22Rv1 (cell line): ENCODE data around the gene LYPD4.
A peak's percentile ranks its signal among the peaks of the same experiment; 100 is the strongest.

Experiments used
- H3K27ac ChIP-seq: fragments of 450-650 bp; 2 replicates; pipeline ENCODE4 v1.5.1; 2017
- CTCF ChIP-seq: fragments of 450-650 bp; IDR thresholded peaks from 2 replicates; pipeline ENCODE4 v1.5.1; 2017; ENCODE audit warnings: mild to moderate bottlenecking
- ZFX ChIP-seq: fragments of 450-650 bp; IDR thresholded peaks from 2 replicates; pipeline ENCODE4 v1.6.1; 2017; ENCODE audit warnings: antibody characterized with exemption, borderline replicate concordance

Gene LYPD4

GRCh38 chr19:41821003-41821735, 23.3 kb downstream of the LYPD4 start:
- no peak for TF ChIP-seq ZFX
- TF ChIP-seq CTCF: peak; percentile 78
- no peak overlapping the region for H3K27ac ChIP-seq

- H3K27ac ChIP-seq: no peak overlapping the region
- no peak for TF ChIP-seq CTCF
Observed at GRCh38 chr19:41816761-41817160, 27.7 kb downstream of the LYPD4 start.

GRCh38 chr19:41815301-41815700, 29.2 kb downstream of the LYPD4 start:
- no peak overlapping the region for H3K27ac ChIP-seq
- no peak for TF ChIP-seq ZFX
- no peak for TF ChIP-seq CTCF

GRCh38 chr19:41813911-41814310, 30.6 kb downstream of the LYPD4 start:
- TF ChIP-seq CTCF: no peak
- no peak for TF ChIP-seq ZFX
- no peak overlapping the region for H3K27ac ChIP-seq

GRCh38 chr19:41811981-41812380, 32.5 kb downstream of the LYPD4 start:
- TF ChIP-seq CTCF (no peak), ZFX (no peak)
- no peak overlapping the region for H3K27ac ChIP-seq

- TF ChIP-seq CTCF (no peak), ZFX (no peak)
- H3K27ac ChIP-seq: no peak overlapping the region
Observed at GRCh38 chr19:41811036-41811435, 33.4 kb downstream of the LYPD4 start.

GRCh38 chr19:41810301-41810700, 34.2 kb downstream of the LYPD4 start:
- TF ChIP-seq CTCF (no peak), ZFX (no peak)
- H3K27ac ChIP-seq: no peak overlapping the region
